Activated CD4-positive, CD25-positive, alpha-beta regulatory T cell (primary cell): Measurements from ENCODE around the gene MCU.
"Not testable (repeated sequence)": the region's sequence is repeated elsewhere in the genome, so short reads cannot be mapped to it uniquely, and the experiment has no call there.

Experiments used
- DNase-seq, 4 experiments: peaks; one replicate each; lab custom pipeline; 2025; lab: John Stamatoyannopoulos, UW

MCU gene

GRCh38 chr10:72731916-72732419 lies 40.0 kb downstream of the MCU start:
- DNase-seq: no peak

GRCh38 chr10:72732521-72732920 lies 40.6 kb downstream of the MCU start:
- DNase-seq: no peak

GRCh38 chr10:72733989-72734388 lies 42.0 kb downstream of the MCU start:
- DNase-seq: no peak

GRCh38 chr10:72735288-72735936 lies 43.5 kb downstream of the MCU start:
- no peak for DNase-seq

GRCh38 chr10:72736176-72736827 lies 44.4 kb downstream of the MCU start:
- no peak for DNase-seq

- DNase-seq: no peak
These were observed 44.9 kb downstream of the MCU start for GRCh38 chr10:72736828-72737220.

GRCh38 chr10:72737357-72737756 lies 45.4 kb downstream of the MCU start:
- not testable (repeated sequence) for DNase-seq

- no peak for DNase-seq
These were observed 46.5 kb downstream of the MCU start for GRCh38 chr10:72738486-72738885.

- no peak for DNase-seq
These were observed 48.6 kb downstream of the MCU start for GRCh38 chr10:72740528-72740927.

- no peak for DNase-seq
These were observed 50.1 kb downstream of the MCU start for GRCh38 chr10:72742092-72742491.

- DNase-seq: no peak
These were observed 50.9 kb downstream of the MCU start for GRCh38 chr10:72742797-72743196.

GRCh38 chr10:72744566-72744965 lies 52.6 kb downstream of the MCU start:
- no peak for DNase-seq

GRCh38 chr10:72746426-72747363 lies 54.8 kb downstream of the MCU start:
- DNase-seq: no peak

- DNase-seq: no peak
These were observed 55.6 kb downstream of the MCU start for GRCh38 chr10:72747521-72747920.

- no peak for DNase-seq
These were observed 61.9 kb downstream of the MCU start for GRCh38 chr10:72753760-72754231.

GRCh38 chr10:72754275-72755032 lies 62.5 kb downstream of the MCU start:
- DNase-seq: no peak

GRCh38 chr10:72756674-72757385 lies 64.9 kb downstream of the MCU start:
- DNase-seq: no peak

- DNase-seq: no peak
These were observed 65.8 kb downstream of the MCU start for GRCh38 chr10:72757732-72758131.

GRCh38 chr10:72758930-72759329 lies 67.0 kb downstream of the MCU start:
- not testable (repeated sequence) for DNase-seq

GRCh38 chr10:72759584-72759983 lies 67.6 kb downstream of the MCU start:
- no peak for DNase-seq

GRCh38 chr10:72761498-72761897 lies 69.6 kb downstream of the MCU start:
- no peak for DNase-seq
